GM18951 (cell line): Measurements from ENCODE around the gene IL2RA.

ENCODE experiments used
- POLR2A ChIP-seq: IDR thresholded peaks from 4 replicates; pipeline ENCODE4 v1.6.1; 2011; ENCODE audit warnings: mild to moderate bottlenecking; ENCODE audit not compliant: insufficient read length, insufficient read depth; ENCODE audit errors: extremely low read depth
- in situ Hi-C: fragments of 300-500 bp; cut with MboI; formaldehyde crosslinking; loops from one replicate; pipeline ENCODE4 v1.12.0; 2022; ENCODE audit warnings: low sequenced_read_pairs, mixed read lengths, inconsistent platforms; ENCODE audit not compliant: unreplicated experiment

IL2RA gene

GRCh38 chr10:6092731-6093130, 30.6 kb upstream of the IL2RA start:
- in situ Hi-C loops: no loop called here

GRCh38 chr10:6091630-6092029, 29.5 kb upstream of the IL2RA start:
- no peak for TF ChIP-seq POLR2A
- in situ Hi-C loops: no loop called here

More at GRCh38 chr10:6092731-6093130, 30.6 kb upstream of the IL2RA start:
- no peak for TF ChIP-seq POLR2A

- TF ChIP-seq POLR2A: no peak
- in situ Hi-C loops: loop anchor here (10.0 kb wide), 1 partner anchor 75 kb away; no protein-coding TSS in a partner anchor
Measured at GRCh38 chr10:6089334-6090219, 27.4 kb upstream of the IL2RA start.

DNA sequence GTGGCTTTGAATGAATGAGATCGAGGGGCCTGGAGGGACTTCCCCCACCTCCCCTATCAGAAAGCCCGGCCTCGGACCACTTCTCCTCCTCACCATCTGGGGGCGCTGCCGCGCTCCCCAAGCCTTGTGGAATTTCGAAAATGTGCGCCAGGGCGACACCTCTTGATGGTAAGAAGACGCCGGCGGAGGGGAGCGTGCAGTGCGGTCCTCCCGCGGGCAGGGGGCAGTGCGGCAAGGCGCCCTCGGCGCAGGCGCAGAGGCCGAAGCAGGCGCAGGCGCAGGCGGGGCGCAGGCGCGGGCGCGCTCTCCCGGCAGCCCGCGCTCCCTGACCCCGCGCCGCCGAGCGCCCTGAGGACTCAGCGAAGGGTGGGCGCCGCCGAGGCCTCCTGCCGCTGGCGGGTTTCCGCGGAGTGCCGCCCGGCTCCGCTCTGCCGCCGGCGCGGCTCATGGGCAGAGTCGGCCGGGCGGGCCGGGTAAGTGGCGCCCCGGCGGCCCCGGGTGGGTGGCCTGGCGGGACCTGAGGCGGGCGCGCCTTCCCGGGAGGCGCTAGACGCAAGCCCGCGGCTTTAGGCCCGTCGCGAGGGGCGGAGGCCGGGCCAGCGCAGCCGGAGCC, 26.7 kb upstream of the IL2RA start, which contains the start of gene RBM17:
TSS of gene RBM17 (plus strand) at position 314 of the 613 bp plus-strand sequence. CDS start 8,032 bp downstream, outside the sequence.
- in situ Hi-C loops: loop anchor here (10.0 kb wide), 1 partner anchor 74 kb away; no protein-coding TSS in a partner anchor
- TF ChIP-seq POLR2A: peak; percentile 92

- TF ChIP-seq POLR2A: no peak
- in situ Hi-C loops: loop anchor here (10.0 kb wide), 1 partner anchor 72 kb away; no protein-coding TSS in a partner anchor
Measured at GRCh38 chr10:6086375-6087233, 24.4 kb upstream of the IL2RA start.

DNA sequence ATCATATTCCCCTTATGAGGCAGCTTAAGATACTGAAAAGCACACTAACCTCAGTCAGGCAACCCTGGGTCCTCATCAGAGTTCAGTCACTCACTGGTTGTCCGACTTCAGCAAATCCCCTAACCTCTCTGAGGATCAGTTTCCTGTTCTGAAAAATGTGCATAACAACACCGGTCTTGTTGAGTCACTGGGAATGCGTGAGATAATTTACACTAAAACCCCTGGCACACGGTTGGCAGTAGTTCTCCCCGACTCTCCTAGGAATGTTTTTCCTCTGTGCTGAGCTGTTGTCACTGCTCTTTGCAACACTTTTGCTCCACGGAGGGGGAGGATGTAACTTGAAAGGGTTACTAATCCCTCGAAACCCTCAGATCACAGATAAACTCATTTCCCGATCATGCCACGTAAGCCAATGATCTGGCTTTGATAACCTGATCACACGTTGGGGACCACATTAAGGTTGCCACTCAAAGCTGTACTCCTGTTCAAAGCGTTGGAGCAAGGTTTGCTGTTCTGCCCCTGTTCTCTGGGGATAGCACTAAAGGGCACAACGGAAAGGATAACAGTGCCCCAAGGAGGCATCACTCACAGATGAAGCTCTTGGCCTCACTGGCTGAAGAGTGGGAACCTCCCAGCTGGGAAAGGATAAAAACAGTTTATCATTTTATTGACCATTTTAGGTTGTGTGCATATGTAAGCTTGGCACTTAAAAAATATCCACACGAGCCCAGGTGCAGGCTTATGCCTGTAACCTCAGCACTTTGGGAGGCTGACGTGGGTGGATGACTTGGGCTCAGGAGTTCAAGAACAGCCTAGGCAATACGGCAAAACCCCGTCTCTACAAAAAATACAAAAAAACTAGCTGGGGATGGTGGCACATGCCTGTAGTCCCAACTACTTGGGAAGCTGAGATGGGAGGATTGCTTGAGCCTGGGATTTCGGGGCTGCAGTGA, 21.6 kb upstream of the IL2RA start:
- TF ChIP-seq POLR2A: no peak
- in situ Hi-C loops: loop anchor here (10.0 kb wide), 1 partner anchor 69 kb away; no protein-coding TSS in a partner anchor

GRCh38 chr10:6082496-6083395, 20.6 kb upstream of the IL2RA start:
- no peak for TF ChIP-seq POLR2A
- in situ Hi-C loops: loop anchor here (10.0 kb wide), 1 partner anchor 68 kb away; no protein-coding TSS in a partner anchor

DNA sequence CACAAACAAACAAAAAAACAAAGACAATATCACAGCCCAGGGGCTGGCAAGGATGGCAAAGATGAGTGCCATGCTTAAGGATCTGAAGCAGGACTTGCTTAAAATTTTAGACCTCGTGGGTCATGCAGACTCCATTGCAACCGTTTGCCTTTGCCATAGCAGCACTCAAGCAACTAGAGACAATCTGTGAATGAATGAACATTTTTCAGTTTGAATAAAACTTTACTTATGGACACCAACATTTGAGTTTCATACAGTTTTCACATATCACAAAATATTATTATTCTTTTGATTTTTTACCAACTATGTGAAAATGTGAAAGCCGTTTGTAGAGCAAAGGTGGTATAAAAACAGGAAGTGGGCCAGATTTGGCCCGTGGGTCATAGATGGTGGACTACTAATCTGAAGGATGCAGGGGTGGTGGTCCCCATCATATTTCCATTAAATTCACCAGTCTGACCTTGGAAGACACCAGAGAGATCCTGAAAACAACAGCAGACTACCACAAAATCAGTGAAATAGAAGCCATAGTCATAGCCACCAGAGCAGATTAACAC, 18.3 kb upstream of the IL2RA start:
- in situ Hi-C loops: loop anchor here (10.0 kb wide), 1 partner anchor 66 kb away; no protein-coding TSS in a partner anchor
- no peak for TF ChIP-seq POLR2A

GRCh38 chr10:6079044-6079443, 16.9 kb upstream of the IL2RA start:
- no peak for TF ChIP-seq POLR2A
- in situ Hi-C loops: no loop called here

DNA sequence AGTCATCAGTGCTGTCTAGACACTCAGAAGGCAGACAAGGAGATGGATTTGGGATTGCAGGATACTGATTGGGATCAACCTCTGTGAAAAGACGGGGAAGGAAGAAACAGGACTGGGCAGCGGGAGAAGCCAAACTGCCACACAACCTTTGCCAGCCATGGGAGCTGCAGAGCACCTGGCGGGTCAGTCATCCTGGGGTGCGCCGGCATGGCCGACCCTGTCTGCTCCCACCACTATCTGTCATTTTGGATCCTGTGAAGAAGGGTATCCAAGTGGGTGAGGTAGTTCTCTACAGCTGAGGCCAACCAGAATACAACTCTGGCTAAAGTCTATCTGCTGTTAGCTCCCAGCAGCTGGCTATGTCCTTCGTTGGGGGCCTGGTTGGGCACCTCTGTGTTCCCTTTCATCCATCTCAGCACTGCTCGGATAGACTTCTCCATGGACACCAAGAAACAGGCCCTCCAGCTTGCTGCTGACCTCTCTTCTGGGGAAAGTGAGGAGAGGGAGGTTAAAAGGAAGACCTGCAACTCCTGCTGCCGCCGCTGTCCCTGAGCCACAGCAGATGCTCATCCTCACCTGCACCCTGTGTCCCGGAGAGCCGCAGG, 15.0 kb upstream of the IL2RA start:
- TF ChIP-seq POLR2A: no peak
- in situ Hi-C loops: no loop called here
